Activated CD8-positive, alpha-beta memory T cell treated with anti-CD3 and anti-CD28 coated beads for 1 hour (primary cell): ENCODE data around the gene SLC28A3.

ENCODE experiments used
- DNase-seq, 2 donors: peaks; one replicate each; pipeline ENCODE4 v3.0.0-alpha.2; 2020; ENCODE audit warnings: low read depth in 1 of 2; ENCODE audit errors: extremely low read depth in 1 of 2

The SLC28A3 gene

DNA sequence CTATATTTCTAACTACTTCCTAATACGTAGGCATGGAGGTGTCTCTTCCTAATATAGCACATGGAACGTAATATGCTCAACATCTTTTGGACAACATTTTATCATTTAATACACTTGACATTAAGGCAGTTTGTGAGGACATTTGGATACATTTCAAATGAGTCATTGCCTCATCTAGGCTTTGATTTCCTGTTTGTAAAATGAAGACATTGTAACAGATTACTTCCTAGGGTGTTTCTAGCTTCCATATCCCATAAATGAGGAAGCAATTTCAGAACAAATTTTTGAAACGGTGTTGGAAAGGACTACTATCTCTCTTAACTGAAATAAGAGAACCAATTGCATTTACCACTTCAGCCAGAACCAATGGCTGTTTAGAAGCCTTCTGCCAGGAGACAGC is 38.7 kb downstream of the SLC28A3 start:
- no peak for DNase-seq

DNA sequence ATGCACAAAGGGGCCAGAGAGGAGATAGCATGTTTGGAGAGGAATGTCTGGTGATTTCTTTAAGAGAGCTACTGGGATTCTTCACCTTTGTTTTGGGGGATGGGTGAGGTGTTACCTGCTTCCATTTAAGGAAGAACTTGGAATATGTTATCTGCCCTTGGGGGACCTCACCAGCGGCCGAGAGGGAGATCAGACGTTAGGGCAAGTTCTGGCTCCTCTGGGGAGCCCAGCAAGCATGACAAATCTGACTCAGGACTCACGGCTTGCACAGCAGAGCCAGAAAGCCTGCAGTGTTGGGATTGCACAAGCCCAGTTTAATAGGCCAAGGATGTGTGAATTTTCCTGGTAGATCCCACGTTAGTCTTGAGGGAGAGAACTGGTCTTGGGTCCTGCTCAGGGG is 40.3 kb downstream of the SLC28A3 start:
- DNase-seq = no peak

- no peak for DNase-seq
Observed at GRCh38 chr9:84297162-84297821, 43.3 kb downstream of the SLC28A3 start.

- peak in 1 of 2 donors; percentile 4 for DNase-seq
Observed at GRCh38 chr9:84296146-84296843, 44.3 kb downstream of the SLC28A3 start.

DNA sequence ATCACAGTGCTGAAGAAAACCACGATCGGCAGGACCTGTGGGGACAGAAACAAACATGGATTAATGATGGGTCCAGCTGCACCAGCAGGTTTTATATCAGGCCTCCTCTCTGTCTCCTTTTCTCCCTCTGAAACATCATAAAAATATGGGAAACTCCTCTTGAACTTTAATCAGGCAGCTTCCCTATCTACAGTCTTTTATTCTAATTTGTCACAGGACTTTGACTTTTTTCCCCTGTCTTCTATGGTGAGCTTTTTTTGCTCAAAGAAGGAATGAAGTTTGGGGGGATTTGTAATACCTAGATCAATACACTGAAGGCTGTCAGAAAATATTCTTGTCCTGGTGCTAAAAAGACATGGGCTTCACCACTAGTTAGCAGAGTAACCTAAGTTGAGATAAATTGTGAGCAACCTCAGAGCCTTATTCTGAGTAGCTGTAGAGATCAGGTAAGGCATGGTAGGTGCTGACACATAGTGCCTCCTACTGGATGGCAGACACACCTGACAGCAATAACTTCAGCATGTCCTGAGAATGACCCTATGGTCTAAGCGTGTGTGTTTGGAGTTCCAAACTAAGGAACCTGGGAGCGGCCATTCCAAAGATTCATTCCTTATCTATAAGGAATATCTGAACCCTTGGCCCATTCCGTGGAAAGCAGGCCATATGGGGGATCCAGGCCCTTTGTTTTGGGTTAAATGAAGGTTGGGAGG is 46.2 kb downstream of the SLC28A3 start:
- DNase-seq = no peak

DNA sequence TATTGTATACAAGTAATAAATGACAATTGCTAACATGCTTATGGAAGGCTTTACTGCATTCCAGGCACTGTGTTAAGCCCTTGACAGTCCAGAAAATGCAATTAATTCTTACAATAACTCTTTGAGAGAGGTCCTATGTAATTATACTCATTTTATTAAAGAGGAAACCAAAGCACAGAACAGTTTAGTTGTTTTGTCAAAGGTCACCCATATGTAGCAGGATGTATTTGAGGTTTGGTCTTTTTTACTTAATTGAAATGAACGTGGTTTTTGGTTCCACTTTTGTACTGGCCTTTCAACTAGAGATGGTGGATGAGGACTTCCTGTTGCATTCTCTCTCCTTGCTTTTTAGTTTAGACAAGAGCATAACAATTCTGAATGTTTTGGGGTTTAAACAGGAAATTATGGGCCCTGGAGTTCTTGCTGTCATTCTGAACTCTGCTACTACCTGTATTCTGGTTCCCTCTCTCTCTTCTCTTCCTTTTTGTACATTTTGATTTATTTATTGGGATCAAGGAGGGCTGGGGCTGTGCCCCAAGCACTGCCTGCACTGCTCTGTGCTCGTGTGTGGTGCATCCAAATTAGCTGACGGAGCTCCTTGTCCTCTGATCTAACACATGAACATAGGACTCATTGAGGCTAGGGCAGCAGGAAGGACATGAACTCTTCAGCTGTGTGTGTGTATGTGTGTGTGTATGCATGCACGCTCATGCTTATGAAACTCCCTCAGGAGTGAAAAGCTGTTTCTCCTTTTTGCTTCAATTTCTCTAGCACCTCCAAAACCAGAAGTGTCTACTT is 47.4 kb downstream of the SLC28A3 start:
- DNase-seq = no peak

DNA sequence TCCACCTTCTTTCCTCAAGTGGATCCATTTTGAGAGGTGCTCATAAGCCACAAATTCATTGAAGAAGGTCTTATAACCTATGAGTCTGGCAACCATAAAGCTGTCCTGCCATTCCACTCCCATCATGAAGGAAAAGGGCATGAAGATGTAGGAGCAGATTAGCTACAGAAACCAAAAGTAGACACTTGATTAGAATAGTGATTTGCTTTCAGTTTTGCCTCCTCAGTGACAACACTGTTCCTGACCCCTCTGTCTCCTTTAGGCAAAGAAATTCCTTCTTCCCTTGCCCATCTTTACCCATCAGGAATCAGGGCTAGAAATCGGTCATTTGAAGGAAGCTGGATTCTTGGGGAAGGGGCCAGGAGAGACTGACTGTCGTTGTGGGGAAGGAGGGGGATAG is 55.2 kb downstream of the SLC28A3 start:
- no peak for DNase-seq

DNA sequence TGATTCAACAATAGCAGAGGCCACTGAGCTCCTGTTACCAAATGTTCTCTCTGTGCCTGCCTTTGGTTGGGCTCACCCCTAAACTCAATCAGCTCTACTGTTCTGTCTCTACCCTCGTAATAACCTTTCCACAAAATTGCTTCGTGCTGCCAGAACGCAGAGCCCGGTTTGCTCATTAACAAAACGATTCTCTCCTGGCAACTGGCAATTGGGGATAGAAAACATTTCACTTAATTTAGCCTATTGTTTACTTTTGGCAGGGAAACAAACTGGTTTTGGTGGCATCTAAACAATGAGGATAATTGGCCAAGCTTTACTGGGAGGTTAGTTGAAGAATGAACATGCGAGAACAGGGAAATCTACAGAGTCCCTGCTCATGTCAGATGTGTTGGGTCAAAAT is 56.6 kb downstream of the SLC28A3 start:
- no peak for DNase-seq

- DNase-seq = no peak
Observed at GRCh38 chr9:84278130-84278529, 62.4 kb downstream of the SLC28A3 start.

DNA sequence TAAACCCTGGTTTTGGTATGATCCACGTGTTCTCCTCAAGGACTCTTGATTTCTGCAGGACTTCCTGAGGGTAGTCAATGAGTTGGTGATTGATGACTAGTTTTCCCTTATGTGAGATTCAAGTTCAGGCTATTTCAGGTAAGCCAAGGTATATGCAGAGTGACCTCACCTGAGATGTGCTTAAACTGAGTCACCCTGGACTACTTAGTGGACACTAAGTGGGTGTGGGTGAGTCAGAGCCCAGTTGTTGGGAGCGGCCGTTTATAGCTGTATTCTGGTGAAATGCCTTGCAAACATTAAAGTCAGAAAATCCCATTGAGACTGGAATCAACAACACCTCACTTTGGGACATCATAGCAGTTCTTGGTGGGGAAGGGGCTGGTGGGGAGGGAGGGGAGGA is 62.9 kb downstream of the SLC28A3 start:
- no peak for DNase-seq

- no peak for DNase-seq
Observed at GRCh38 chr9:84276741-84277140, 63.8 kb downstream of the SLC28A3 start.

DNA sequence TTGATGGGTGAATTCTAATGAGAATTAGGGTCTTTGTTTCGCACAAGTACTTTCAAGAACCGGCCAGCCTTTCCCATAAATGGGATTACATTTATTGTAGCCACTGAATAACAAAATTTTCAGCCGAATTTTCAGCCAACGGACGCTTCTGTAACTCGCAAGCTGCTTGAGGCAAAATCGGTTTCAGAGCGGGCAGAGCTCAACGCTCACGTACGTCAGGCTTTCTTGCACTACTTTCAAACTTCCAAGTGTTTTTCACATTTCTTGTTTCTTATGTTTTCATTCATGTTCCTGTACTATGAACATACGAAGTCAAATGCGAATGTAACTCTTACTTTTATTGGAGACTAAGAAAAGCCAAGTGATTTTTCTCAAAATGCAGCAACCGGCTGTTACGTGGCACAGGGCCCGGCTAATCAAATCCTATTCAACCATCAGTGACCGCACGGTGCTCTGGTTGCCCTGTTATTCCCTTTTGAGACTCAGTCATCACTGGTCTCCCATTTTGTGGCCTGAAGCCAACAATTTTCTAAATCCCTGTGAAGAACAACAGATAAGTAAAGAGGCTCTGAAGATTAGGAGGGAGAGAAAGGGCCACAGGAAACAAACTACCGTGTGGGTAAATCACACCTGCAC is 68.5 kb downstream of the SLC28A3 start:
- DNase-seq = no peak

- no peak for DNase-seq
Observed at GRCh38 chr9:84271531-84271900, 69.0 kb downstream of the SLC28A3 start.

DNA sequence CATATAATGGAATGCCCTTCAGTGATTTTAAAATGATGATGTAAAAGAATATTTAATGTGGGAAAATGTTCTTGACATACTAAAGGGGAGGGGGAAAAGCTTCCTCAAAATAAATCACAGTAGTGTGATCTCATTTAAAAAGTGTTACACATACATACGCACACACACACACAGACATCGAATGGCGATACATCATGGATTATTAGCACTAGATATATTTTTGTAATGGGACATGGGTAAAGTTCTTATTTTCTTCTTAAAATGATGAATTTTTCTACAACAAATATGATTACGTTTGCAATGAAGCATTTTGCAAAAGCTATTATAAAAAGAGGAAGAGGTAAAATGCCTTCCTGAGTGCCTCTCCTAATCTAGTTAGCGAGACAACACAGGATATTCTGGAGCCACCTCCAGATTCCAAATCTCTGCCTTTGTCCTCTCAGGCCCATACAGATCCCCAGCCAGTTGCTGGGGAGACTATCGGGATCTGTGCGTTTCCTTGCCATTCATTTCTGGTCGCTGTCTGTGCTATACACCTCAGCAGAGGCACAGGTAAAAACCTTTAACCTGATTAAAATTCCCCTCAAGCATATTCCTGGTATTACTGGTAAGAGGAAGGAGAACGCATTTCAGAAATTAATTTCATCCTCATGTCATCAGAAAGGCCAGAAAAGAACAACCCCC is 69.6 kb downstream of the SLC28A3 start:
- DNase-seq = no peak

DNA sequence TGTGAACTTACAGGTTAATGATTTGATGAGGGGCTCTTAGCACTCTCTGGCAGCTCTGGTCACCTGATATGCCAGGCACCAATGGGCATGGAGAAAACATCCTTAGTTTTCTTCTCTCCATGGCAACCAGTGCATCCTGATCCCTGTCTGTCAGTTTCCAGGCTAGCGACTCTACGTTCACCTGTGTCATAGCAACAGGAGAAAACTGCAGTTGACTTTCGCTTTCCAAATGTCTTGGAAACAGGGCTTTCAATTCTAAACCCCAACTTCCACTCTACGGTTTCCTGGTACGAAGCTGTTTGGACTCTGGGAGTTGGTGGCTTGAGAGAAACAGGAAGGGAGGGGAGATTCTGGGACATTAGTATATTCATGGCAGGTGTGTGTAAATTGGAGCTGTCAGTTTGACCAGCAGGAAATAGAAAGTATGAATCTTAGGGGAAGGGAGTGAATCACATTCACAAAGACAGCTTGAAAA is 74.4 kb downstream of the SLC28A3 start:
- DNase-seq = no peak

GRCh38 chr9:84264307-84265029 is 76.1 kb downstream of the SLC28A3 start:
- no peak for DNase-seq

GRCh38 chr9:84261070-84261746 is 79.3 kb downstream of the SLC28A3 start:
- peak in 1 of 2 donors; percentile 17 for DNase-seq

DNA sequence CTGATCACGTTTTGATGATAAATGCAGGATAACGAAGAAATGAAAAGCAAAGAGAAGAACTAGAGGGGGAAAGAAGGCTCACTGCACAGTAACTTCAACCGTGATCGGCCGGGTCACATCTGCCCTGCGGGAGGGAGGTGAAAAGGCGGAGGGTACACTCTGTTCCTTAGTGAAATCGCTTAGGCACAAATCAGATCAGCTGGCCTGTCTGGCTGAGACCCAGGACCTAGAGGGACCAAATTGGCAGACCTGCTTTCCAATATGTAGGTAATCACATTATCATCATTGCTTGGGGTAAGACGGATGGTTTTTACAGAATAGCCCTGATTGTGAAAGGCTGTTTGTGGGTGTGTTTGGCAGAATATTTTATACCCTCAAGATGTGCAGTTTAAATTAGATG is 82.2 kb downstream of the SLC28A3 start:
- no peak for DNase-seq

GRCh38 chr9:84255696-84256095 is 84.9 kb downstream of the SLC28A3 start:
- DNase-seq = no peak
